Stimulated activated CD4-positive, alpha-beta T cell treated with anti-CD3 and anti-CD28 coated beads, Interleukin-15, amount 100 ng/mL, for 24 hours (primary cell): ENCODE data around the gene MLXIPL.
"Not testable (repeated sequence)": the region's sequence is repeated elsewhere in the genome, so short reads cannot be mapped to it uniquely, and the experiment has no call there.

Experiments
- DNase-seq: peaks from one replicate; pipeline ENCODE4 v3.0.0-alpha.2; 2020

The MLXIPL gene

GRCh38 chr7:73611017-73611555 lies 13.2 kb downstream of the MLXIPL start:
- no peak for DNase-seq

- no peak for DNase-seq
Measured at GRCh38 chr7:73610105-73610504, 14.2 kb downstream of the MLXIPL start.

GRCh38 chr7:73607692-73607983 lies 16.7 kb downstream of the MLXIPL start:
- DNase-seq: not testable (repeated sequence)

- peak; percentile 72 for DNase-seq
Measured at GRCh38 chr7:73606801-73607691, 17.3 kb downstream of the MLXIPL start.

GRCh38 chr7:73605601-73606220 lies 18.6 kb downstream of the MLXIPL start:
- no peak for DNase-seq

- DNase-seq: no peak
Measured at GRCh38 chr7:73602721-73603651, 21.3 kb downstream of the MLXIPL start.

- DNase-seq: no peak
Measured at GRCh38 chr7:73599916-73600315, 24.4 kb downstream of the MLXIPL start.

GRCh38 chr7:73599151-73599882 lies 25.0 kb downstream of the MLXIPL start:
- no peak for DNase-seq

- DNase-seq: no peak
Measured at GRCh38 chr7:73597978-73598782, 26.1 kb downstream of the MLXIPL start.

GRCh38 chr7:73596191-73597065 lies 27.9 kb downstream of the MLXIPL start:
- no peak for DNase-seq

- DNase-seq: no peak
Measured at GRCh38 chr7:73595358-73595757, 29.0 kb downstream of the MLXIPL start.

- DNase-seq: no peak
Measured at GRCh38 chr7:73593207-73594045, 30.9 kb downstream of the MLXIPL start.

GRCh38 chr7:73586911-73587310 lies 37.4 kb downstream of the MLXIPL start:
- no peak for DNase-seq

- no peak for DNase-seq
Measured at GRCh38 chr7:73585196-73585595, 39.1 kb downstream of the MLXIPL start.

GRCh38 chr7:73582664-73583202 lies 41.6 kb downstream of the MLXIPL start:
- no peak for DNase-seq

GRCh38 chr7:73581006-73581405 lies 43.3 kb downstream of the MLXIPL start:
- DNase-seq: not testable (repeated sequence)

- DNase-seq: peak; percentile 99
Measured at GRCh38 chr7:73578342-73579128, 45.8 kb downstream of the MLXIPL start, which contains the start of gene TBL2. Gene TBL2 (minus strand): TSS chr7:73578579. CDS start chr7:73578549, 30 bp downstream.
